IMR-90 (cell line): ENCODE data around the gene NCS1. TPM values are rescaled to one million over a fixed set of nuclear protein-coding genes. Genes with fewer than 3 reads are reported as not detected.

Experiments
- ATAC-seq: fragments of 200-7000 bp; cut with Tn5 transposase; 2 replicates; pipeline ENCODE4 v1.9.1; 2020; ENCODE audit warnings: low read depth, mild to moderate bottlenecking, moderate library complexity
- BruUV-seq: library from RNA; stranded (reverse); fragments of 400-500 nt; replicated peaks from 2 replicates; lab custom pipeline; 2021; lab: Mats Ljungman, UMichigan
- CTCF ChIA-PET: fragments of 300-600 bp; formaldehyde crosslinking; extraction: SDS; loops from one replicate; lab custom pipeline; 2021; ENCODE audit warnings: antibody characterized with exemption; lab: Yijun Ruan, JAX
- POLR2A ChIA-PET: fragments of 300-600 bp; sonication (Branson Sonifier 250); formaldehyde crosslinking; loops from one replicate; lab custom pipeline; 2022; ENCODE audit warnings: antibody characterized with exemption; ENCODE audit not compliant: unreplicated experiment; lab: Charles Lee
- DNase-seq: peaks from one replicate; pipeline ENCODE4 v3.0.0; 2013
- H2AFZ ChIP-seq: replicated peaks from 2 replicates; pipeline ENCODE3; 2013; ENCODE audit warnings: low read length, mild to moderate bottlenecking; ENCODE audit not compliant: poor library complexity
- H2AK5ac ChIP-seq: 2 replicates; pipeline ENCODE4 v1.6.1; 2013; ENCODE audit warnings: low read depth, low read length, inconsistent platforms
- H2AK9ac ChIP-seq: replicated peaks from 2 replicates; pipeline ENCODE3; 2013; ENCODE audit warnings: mild to moderate bottlenecking, low read depth, low read length, moderate library complexity; ENCODE audit not compliant: poor library complexity
- H2BK120ac ChIP-seq: 2 replicates; pipeline ENCODE4 v1.6.1; 2013; ENCODE audit warnings: low read depth, low read length, inconsistent platforms
- H2BK15ac ChIP-seq: 3 replicates; pipeline ENCODE4 v1.6.1; 2013; ENCODE audit warnings: low read depth, low read length, inconsistent platforms
- H2BK20ac ChIP-seq: 2 replicates; pipeline ENCODE4 v1.6.1; 2013; ENCODE audit warnings: low read depth, mild to moderate bottlenecking, inconsistent platforms, low read length, moderate library complexity
- H2BK5ac ChIP-seq: 2 replicates; pipeline ENCODE4 v1.6.1; 2013; ENCODE audit warnings: mild to moderate bottlenecking, low read depth, low read length, inconsistent platforms; ENCODE audit not compliant: poor library complexity, severe bottlenecking
- H3K14ac ChIP-seq: replicated peaks from 2 replicates; pipeline ENCODE4 v1.6.1; 2013; ENCODE audit warnings: low read depth, low read length, inconsistent platforms
- H3K18ac ChIP-seq: 2 replicates; pipeline ENCODE4 v1.6.1; 2013; ENCODE audit warnings: low read depth, low read length, control low read depth
- H3K23ac ChIP-seq: 2 replicates; pipeline ENCODE4 v1.6.1; 2013; ENCODE audit warnings: low read depth, low read length, inconsistent platforms
- H3K27ac ChIP-seq: 2 replicates; pipeline ENCODE4 v1.5.1; 2013; ENCODE audit warnings: mild to moderate bottlenecking, control low read depth, low read length; ENCODE audit not compliant: insufficient read depth
- H3K27me3 ChIP-seq: 2 replicates; pipeline ENCODE4 v1.6.1; 2013; ENCODE audit warnings: low read length; ENCODE audit not compliant: control insufficient read depth, insufficient read depth
- H3K36me3 ChIP-seq: 2 replicates; pipeline ENCODE4 v1.6.1; 2013; ENCODE audit warnings: low read length, mixed read lengths; ENCODE audit not compliant: control insufficient read depth, insufficient read depth
- H3K4ac ChIP-seq: 2 replicates; pipeline ENCODE4 v1.6.1; 2013; ENCODE audit warnings: low read depth, low read length, inconsistent platforms
- H3K4me1 ChIP-seq: 2 replicates; pipeline ENCODE4 v1.6.1; 2013; ENCODE audit warnings: low read length, mixed read lengths; ENCODE audit not compliant: control insufficient read depth, insufficient read depth
- H3K4me2 ChIP-seq: 2 replicates; pipeline ENCODE4 v1.6.1; 2013; ENCODE audit warnings: low read depth, mild to moderate bottlenecking, control low read depth, low read length, moderate library complexity
- H3K4me3 ChIP-seq: 2 replicates; pipeline ENCODE4 v1.5.1; 2013; ENCODE audit warnings: low read depth, mild to moderate bottlenecking, control low read depth, low read length, moderate library complexity; ENCODE audit not compliant: insufficient read depth
- H3K56ac ChIP-seq: 2 replicates; pipeline ENCODE4 v1.6.1; 2013; ENCODE audit warnings: low read length, inconsistent platforms; ENCODE audit not compliant: insufficient read depth; ENCODE audit errors: extremely low read depth
- H3K79me1 ChIP-seq, 2 experiments: 2 replicates each; pipeline ENCODE4 v1.6.1; 2013; ENCODE audit warnings: low read length in 2 of 2, inconsistent platforms in 1 of 2, low read depth in 1 of 2
- H3K9ac ChIP-seq: 2 replicates; pipeline ENCODE4 v1.6.1; 2013; ENCODE audit warnings: low read depth, low read length, control low read depth
- H3K9me1 ChIP-seq: 2 replicates; pipeline ENCODE4 v1.6.1; 2013; ENCODE audit warnings: low read length, inconsistent platforms; ENCODE audit not compliant: insufficient read depth
- H3K9me3 ChIP-seq: 2 replicates; pipeline ENCODE4 v1.6.1; 2013; ENCODE audit warnings: low read length; ENCODE audit not compliant: control insufficient read depth, insufficient read depth
- H4K20me1 ChIP-seq: 2 replicates; pipeline ENCODE4 v1.6.1; 2013; ENCODE audit warnings: low read length, inconsistent platforms; ENCODE audit not compliant: insufficient read depth
- H4K5ac ChIP-seq: 2 replicates; pipeline ENCODE4 v1.6.1; 2013; ENCODE audit warnings: mild to moderate bottlenecking, low read depth, low read length, control low read depth
- H4K8ac ChIP-seq, 2 experiments: 2 replicates each; pipeline ENCODE4 v1.6.1; 2013; ENCODE audit warnings: low read depth in 2 of 2, low read length in 2 of 2, control low read depth in 1 of 2, inconsistent platforms in 1 of 2
- H4K91ac ChIP-seq: 2 replicates; pipeline ENCODE4 v1.6.1; 2013; ENCODE audit warnings: low read depth, low read length, inconsistent platforms; ENCODE audit not compliant: insufficient read depth
- BHLHE40 ChIP-seq: fragments of 150-350 bp; IDR thresholded peaks from 2 replicates; pipeline ENCODE4 v1.6.1; 2016; ENCODE audit warnings: mild to moderate bottlenecking, low read depth, low read length
- CEBPB ChIP-seq: IDR thresholded peaks from 2 replicates; pipeline ENCODE4 v1.6.1; 2012; ENCODE audit warnings: low read depth, low read length, improper control_type of control experiment
- CHD1 ChIP-seq: IDR thresholded peaks from 2 replicates; pipeline ENCODE4 v1.6.1; 2012; ENCODE audit warnings: low read depth, low read length, improper control_type of control experiment
- CTCF ChIP-seq: conservative IDR thresholded peaks from 2 replicates; pipeline ENCODE4 v1.5.1; 2012; ENCODE audit warnings: mild to moderate bottlenecking, low read depth, low read length, improper control_type of control experiment
- FOS ChIP-seq: fragments of 150-350 bp; IDR thresholded peaks from 2 replicates; pipeline ENCODE4 v1.6.1; 2016; ENCODE audit warnings: low read depth, low read length
- MAFK ChIP-seq: IDR thresholded peaks from 2 replicates; pipeline ENCODE4 v1.6.1; 2012; ENCODE audit warnings: low read depth, low read length, improper control_type of control experiment
- MAZ ChIP-seq: IDR thresholded peaks from 2 replicates; pipeline ENCODE4 v1.6.1; 2012; ENCODE audit warnings: low read depth, mild to moderate bottlenecking, low read length, improper control_type of control experiment, moderate library complexity, borderline replicate concordance
- MXI1 ChIP-seq: IDR thresholded peaks from 2 replicates; pipeline ENCODE4 v1.6.1; 2012; ENCODE audit warnings: low read depth, mild to moderate bottlenecking, low read length, moderate library complexity, borderline replicate concordance
- NFE2L2 ChIP-seq: fragments of 150-350 bp; IDR thresholded peaks from 2 replicates; pipeline ENCODE4 v1.6.1; 2016; ENCODE audit warnings: low read depth, mild to moderate bottlenecking, low read length
- POLR2A ChIP-seq: IDR thresholded peaks from 2 replicates; pipeline ENCODE4 v1.6.1; 2012; ENCODE audit warnings: mild to moderate bottlenecking, low read depth, low read length
- RAD21 ChIP-seq: IDR thresholded peaks from 2 replicates; pipeline ENCODE4 v1.6.1; 2012; ENCODE audit warnings: low read length, improper control_type of control experiment
- RCOR1 ChIP-seq: IDR thresholded peaks from 2 replicates; pipeline ENCODE4 v1.6.1; 2012; ENCODE audit warnings: mild to moderate bottlenecking, low read length, improper control_type of control experiment; ENCODE audit not compliant: insufficient replicate concordance
- RFX5 ChIP-seq: IDR thresholded peaks from 2 replicates; pipeline ENCODE4 v1.8.0; 2012; ENCODE audit warnings: low read depth, mild to moderate bottlenecking, low read length, moderate library complexity
- SMC3 ChIP-seq: fragments of 150-350 bp; IDR thresholded peaks from 2 replicates; pipeline ENCODE4 v1.6.1; 2016; ENCODE audit warnings: low read depth, mild to moderate bottlenecking, antibody characterized with exemption, low read length, moderate library complexity
- WGBS, 2 experiments: methylation state at CpG; one replicate each; pipeline versions ENCODE4 v1.1.5 to v1.1.7; 2013; ENCODE audit warnings: missing lambda C conversion rate in 2 of 2; ENCODE audit not compliant: insufficient read length in 1 of 2; ENCODE audit errors: extremely low coverage in 2 of 2; 5-methylcytosine and 5-hydroxymethylcytosine counted together
- dilution Hi-C: fragments of 300-500 bp; cut with HindIII; formaldehyde crosslinking; loops from one replicate; pipeline ENCODE4 v1.14.3; 2018; ENCODE audit warnings: low sequenced_read_pairs; ENCODE audit not compliant: unreplicated experiment
- in situ Hi-C: fragments of 300-500 bp; cut with MboI; formaldehyde crosslinking; loops from 3 replicates; pipeline ENCODE4 v1.14.3; 2019; ENCODE audit warnings: low sequenced_read_pairs, inconsistent platforms, mixed read lengths
- intact Hi-C: fragments of 100-400 bp; cut with micrococcal nuclease; formaldehyde crosslinking; loops from 2 replicates; pipeline ENCODE4 v1.10.0; 2022
- polyA plus RNA-seq, 3 experiments: library from polyadenylated mRNA; depleted of rRNA; stranded (reverse); fragments of >200 nt; gene quantifications; 2 replicates each; pipeline ENCODE4 v1.2.3, GENCODE V29; 2012; ENCODE audit warnings: low replicate concordance in 1 of 3
- total RNA-seq: library from RNA; depleted of rRNA; stranded (reverse); fragments of >200 nt; gene quantifications from 2 replicates; pipeline ENCODE4 v1.2.3, GENCODE V29; 2012
- TF ChIP-seq, protein P1 (sequence below): fragments of 150-350 bp; IDR thresholded peaks from 2 replicates; pipeline ENCODE4 v1.6.1; 2016; ENCODE audit warnings: low read depth, mild to moderate bottlenecking, low read length, moderate library complexity, borderline replicate concordance
- TF ChIP-seq, protein P2 (sequence below): fragments of 150-350 bp; IDR thresholded peaks from 2 replicates; pipeline ENCODE4 v1.6.1; 2017; ENCODE audit warnings: mild to moderate bottlenecking, antibody characterized with exemption, low read length, low read depth

The NCS1 gene
- total and polyA plus RNA-seq, 2 of the 4 experiments (the other 2 are of a cell fraction) = 41.0 to 60.5 TPM

DNA sequence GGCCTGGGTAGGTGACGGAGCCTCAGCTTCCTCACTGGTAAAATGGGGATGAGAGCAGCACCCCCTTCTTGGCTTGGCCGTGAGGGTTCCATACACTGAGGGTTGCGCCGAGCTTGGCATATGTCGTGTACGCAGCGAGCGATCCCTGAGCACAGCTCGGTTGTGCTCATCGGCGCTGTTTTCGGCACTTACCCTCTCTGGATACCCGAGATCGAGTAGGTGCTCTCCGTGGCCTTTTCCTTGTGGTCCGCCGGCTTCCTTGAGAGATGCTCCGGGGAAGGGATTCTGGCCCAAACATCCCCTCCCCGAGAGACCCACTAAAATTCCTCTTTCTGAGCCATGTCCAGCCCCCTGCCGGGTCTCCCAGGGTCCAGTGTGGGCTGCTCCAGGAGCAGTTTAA lies 53.4 kb downstream of the NCS1 start:
- H3K27ac ChIP-seq = no peak overlapping the region
- no peak overlapping the region for H2AK9ac ChIP-seq
- H4K91ac ChIP-seq = no peak overlapping the region
- H2AFZ ChIP-seq = no peak overlapping the region
- no peak overlapping the region for H3K56ac ChIP-seq
- POLR2A ChIA-PET = no interaction called here
- H3K27me3 ChIP-seq = no peaks in the 10 kb centered on the region
- no peak overlapping the region for H2BK120ac ChIP-seq
- in situ Hi-C loops (loop anchor here (25.0 kb wide), 1 partner anchor 113 kb away; no protein-coding TSS in a partner anchor), dilution Hi-C loops (loop anchor here (25.0 kb wide), 1 partner anchor 113 kb away; no protein-coding TSS in a partner anchor), intact Hi-C loops (no loop called here)
- TF ChIP-seq MAFK (no peak), FOS (no peak), CTCF (no peak), RAD21 (no peak), BHLHE40 (no peak), MAZ (no peak), SMC3 (no peak), POLR2A (no peak), NFE2L2 (no peak), RFX5 (no peak), CEBPB (no peak), MXI1 (no peak), CHD1 (no peak), RCOR1 (no peak)
- TF ChIP-seq, protein P1, sequence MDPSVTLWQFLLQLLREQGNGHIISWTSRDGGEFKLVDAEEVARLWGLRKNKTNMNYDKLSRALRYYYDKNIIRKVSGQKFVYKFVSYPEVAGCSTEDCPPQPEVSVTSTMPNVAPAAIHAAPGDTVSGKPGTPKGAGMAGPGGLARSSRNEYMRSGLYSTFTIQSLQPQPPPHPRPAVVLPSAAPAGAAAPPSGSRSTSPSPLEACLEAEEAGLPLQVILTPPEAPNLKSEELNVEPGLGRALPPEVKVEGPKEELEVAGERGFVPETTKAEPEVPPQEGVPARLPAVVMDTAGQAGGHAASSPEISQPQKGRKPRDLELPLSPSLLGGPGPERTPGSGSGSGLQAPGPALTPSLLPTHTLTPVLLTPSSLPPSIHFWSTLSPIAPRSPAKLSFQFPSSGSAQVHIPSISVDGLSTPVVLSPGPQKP = no peak
- TF ChIP-seq, protein P2, sequence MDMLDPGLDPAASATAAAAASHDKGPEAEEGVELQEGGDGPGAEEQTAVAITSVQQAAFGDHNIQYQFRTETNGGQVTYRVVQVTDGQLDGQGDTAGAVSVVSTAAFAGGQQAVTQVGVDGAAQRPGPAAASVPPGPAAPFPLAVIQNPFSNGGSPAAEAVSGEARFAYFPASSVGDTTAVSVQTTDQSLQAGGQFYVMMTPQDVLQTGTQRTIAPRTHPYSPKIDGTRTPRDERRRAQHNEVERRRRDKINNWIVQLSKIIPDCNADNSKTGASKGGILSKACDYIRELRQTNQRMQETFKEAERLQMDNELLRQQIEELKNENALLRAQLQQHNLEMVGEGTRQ = no peak
- no TSS peak for BruUV-seq
- peaks cover 16 to 20% of the 10 kb centered on the region in 2 experiments for H3K79me1 ChIP-seq
- ATAC-seq = no peak
- no peak overlapping the region for H3K18ac ChIP-seq
- CTCF ChIA-PET = no interaction called here
- H3K4me1 ChIP-seq = 0 out of 2 replicates have a peak, but pooled peaks cover 2% of the 10 kb centered on the region
- 100% methylated on average over 4 of the region's 20 CpGs; no CpG with 5 or more reads in 1 of the 2 experiments for WGBS, 2 experiments
- H3K4me3 ChIP-seq = no peak overlapping the region
- no peak overlapping the region for H4K8ac ChIP-seq
- H2BK15ac ChIP-seq = no peak overlapping the region
- no peak overlapping the region for H2BK5ac ChIP-seq
- DNase-seq = no peak
- no peak overlapping the region for H3K23ac ChIP-seq
- H4K20me1 ChIP-seq = no peaks in the 10 kb centered on the region
- H3K14ac ChIP-seq = no peak overlapping the region
- no peak overlapping the region for H2BK20ac ChIP-seq
- no peak overlapping the region for H2AK5ac ChIP-seq
- no peak overlapping the region for H3K4me2 ChIP-seq
- peaks cover 36% of the 10 kb centered on the region for H3K36me3 ChIP-seq
- no peak overlapping the region for H4K5ac ChIP-seq
- H3K9ac ChIP-seq = no peak overlapping the region
- peaks cover 10% of the 10 kb centered on the region for H3K9me3 ChIP-seq
- H3K9me1 ChIP-seq = no peaks in the 10 kb centered on the region
- H3K4ac ChIP-seq = no peak overlapping the region
